Smooth muscle cell (in vitro differentiated cells): ENCODE results near the gene HOXD4. TPM values are rescaled to one million over a fixed set of nuclear protein-coding genes. Genes with fewer than 3 reads are reported as not detected.

Source experiments
- DNase-seq: peaks from one replicate; lab custom pipeline; 2025; ENCODE audit not compliant: unreplicated experiment; lab: John Stamatoyannopoulos, UW
- H2AFZ ChIP-seq: fragments of 200-600 bp; sonication (generic); 2 replicates; pipeline ENCODE4 v1.6.0; 2016; ENCODE audit warnings: antibody characterized with exemption, low read depth, mild to moderate bottlenecking
- H3F3A ChIP-seq: fragments of 200-600 bp; sonication (generic); 2 replicates; pipeline ENCODE4 v1.6.0; 2017; ENCODE audit warnings: antibody characterized with exemption, low read depth
- H3K27ac ChIP-seq: fragments of 200-600 bp; sonication (generic); 2 replicates; pipeline ENCODE4 v1.5.1; 2016; ENCODE audit warnings: low read depth, mild to moderate bottlenecking
- H3K27me3 ChIP-seq: fragments of 200-600 bp; sonication (generic); 2 replicates; pipeline ENCODE4 v1.6.1; 2016; ENCODE audit warnings: low read depth, mild to moderate bottlenecking
- H3K36me3 ChIP-seq: fragments of 200-600 bp; sonication (generic); 2 replicates; pipeline ENCODE4 v1.5.1; 2016; ENCODE audit warnings: low read depth
- H3K4me1 ChIP-seq: fragments of 200-600 bp; sonication (generic); 2 replicates; pipeline ENCODE4 v1.5.1; 2016; ENCODE audit warnings: low read depth
- H3K4me2 ChIP-seq: fragments of 200-600 bp; sonication (generic); 2 replicates; pipeline ENCODE4 v1.6.0; 2016; ENCODE audit warnings: mild to moderate bottlenecking
- H3K4me3 ChIP-seq: fragments of 200-600 bp; sonication (generic); 2 replicates; pipeline ENCODE4 v1.5.1; 2016; ENCODE audit warnings: mild to moderate bottlenecking
- H3K79me2 ChIP-seq: fragments of 200-600 bp; sonication (generic); 2 replicates; pipeline ENCODE4 v1.6.0; 2016; ENCODE audit warnings: low read depth, mild to moderate bottlenecking
- H3K9ac ChIP-seq: fragments of 200-600 bp; sonication (generic); 2 replicates; pipeline ENCODE4 v1.6.0; 2016; ENCODE audit warnings: low read depth
- H3K9me3 ChIP-seq: fragments of 200-600 bp; sonication (generic); replicated peaks from 2 replicates; pipeline ENCODE4 v1.5.1; 2016; ENCODE audit warnings: low read depth
- H4K20me1 ChIP-seq: fragments of 200-600 bp; sonication (generic); 2 replicates; pipeline ENCODE4 v1.6.0; 2016; ENCODE audit warnings: low read depth
- CTCF ChIP-seq: fragments of 200-600 bp; sonication (generic); IDR thresholded peaks from 2 replicates; pipeline ENCODE4 v1.5.1; 2017; ENCODE audit warnings: borderline replicate concordance, mild to moderate bottlenecking, antibody characterized with exemption; ENCODE audit not compliant: insufficient read depth, poor library complexity, severe bottlenecking
- WGBS: methylation state at CpG from one replicate; pipeline ENCODE4 v1.1.7; 2016; ENCODE audit warnings: low lambda C conversion rate; 5-methylcytosine and 5-hydroxymethylcytosine counted together
- polyA plus RNA-seq: library from polyadenylated mRNA; unstranded; fragments of >200 nt; fragmentation: Nextera tagmentation; extraction: Ambion mirVana; gene quantifications from 2 replicates; pipeline ENCODE4 v1.2.1, GENCODE V29; 2016
- total RNA-seq: library from RNA; depleted of rRNA; stranded (reverse); fragments of >200 nt; gene quantifications from 2 replicates; pipeline ENCODE4 v1.2.3, GENCODE V29; 2014

HOXD4 gene
- total and polyA plus RNA-seq, 2 experiments from 2014 or later = not detected

GRCh38 chr2:176167398-176167797 is 16.0 kb downstream of the HOXD4 start:
- Histone ChIP-seq H3K27me3 (peaks cover 100% of the 10 kb centered on the region), H3K36me3 (no peaks in the 10 kb centered on the region), H2AFZ (no peak overlapping the region), H3F3A (no peaks in the 10 kb centered on the region), H3K4me2 (no peak overlapping the region), H3K79me2 (no peaks in the 10 kb centered on the region), H4K20me1 (no peaks in the 10 kb centered on the region), H3K4me1 (no peaks in the 10 kb centered on the region), H3K9ac (no peak overlapping the region), H3K27ac (no peak overlapping the region), H3K9me3 (no peaks in the 10 kb centered on the region), H3K4me3 (no peak overlapping the region)
- 17% methylated on average over 1 of the region's 1 CpG for WGBS
- no peak for TF ChIP-seq CTCF
- DNase-seq = no peak

- Histone ChIP-seq H4K20me1 (no peaks in the 10 kb centered on the region), H2AFZ (no peak overlapping the region), H3F3A (no peaks in the 10 kb centered on the region), H3K79me2 (no peaks in the 10 kb centered on the region), H3K9me3 (no peaks in the 10 kb centered on the region), H3K36me3 (no peaks in the 10 kb centered on the region), H3K4me3 (no peak overlapping the region), H3K27ac (no peak overlapping the region), H3K4me2 (no peak overlapping the region), H3K27me3 (peaks cover 100% of the 10 kb centered on the region), H3K4me1 (peaks cover 2% of the 10 kb centered on the region), H3K9ac (no peak overlapping the region)
- no peak for TF ChIP-seq CTCF
- no peak for DNase-seq
- 58% methylated on average over 4 of the region's 5 CpGs for WGBS
Measured at GRCh38 chr2:176169181-176169580, 17.8 kb downstream of the HOXD4 start.

- H3K9ac ChIP-seq = no peak overlapping the region
- peaks cover 100% of the 10 kb centered on the region for H3K27me3 ChIP-seq
- no peak for TF ChIP-seq CTCF
- H3K4me1 ChIP-seq = peaks cover 8% of the 10 kb centered on the region
- 67% methylated on average over 2 of the region's 2 CpGs for WGBS
- no peak overlapping the region for H2AFZ ChIP-seq
- no peaks in the 10 kb centered on the region for H4K20me1 ChIP-seq
- H3K36me3 ChIP-seq = no peaks in the 10 kb centered on the region
- H3K4me3 ChIP-seq = no peak overlapping the region
- H3K27ac ChIP-seq = no peak overlapping the region
- H3K4me2 ChIP-seq = no peak overlapping the region
- no peaks in the 10 kb centered on the region for H3F3A ChIP-seq
- H3K79me2 ChIP-seq = no peaks in the 10 kb centered on the region
- no peaks in the 10 kb centered on the region for H3K9me3 ChIP-seq
- DNase-seq = no peak
Measured at GRCh38 chr2:176169711-176170110, 18.4 kb downstream of the HOXD4 start.

- H3K27ac ChIP-seq = no peak overlapping the region
- no peaks in the 10 kb centered on the region for H3F3A ChIP-seq
- no peak for TF ChIP-seq CTCF
- no peak overlapping the region for H3K4me3 ChIP-seq
- no peak overlapping the region for H3K4me2 ChIP-seq
- no peak overlapping the region for H2AFZ ChIP-seq
- no peaks in the 10 kb centered on the region for H4K20me1 ChIP-seq
- H3K79me2 ChIP-seq = no peaks in the 10 kb centered on the region
- peaks cover 12% of the 10 kb centered on the region for H3K4me1 ChIP-seq
- peaks cover 100% of the 10 kb centered on the region for H3K27me3 ChIP-seq
- no peaks in the 10 kb centered on the region for H3K36me3 ChIP-seq
- 68% methylated on average over 1 of the region's 1 CpG for WGBS
- H3K9me3 ChIP-seq = no peaks in the 10 kb centered on the region
- H3K9ac ChIP-seq = no peak overlapping the region
- DNase-seq = no peak
Measured at GRCh38 chr2:176170602-176171305, 19.4 kb downstream of the HOXD4 start.
